AG09309 (cell line): ENCODE data around the gene RPS6KA2.

Experiments
- DNase-seq: peaks from one replicate; pipeline ENCODE4 v3.0.0-alpha.2; 2010; ENCODE audit warnings: low read depth
- H3K4me3 ChIP-seq: 2 replicates; pipeline ENCODE4 v1.5.1; 2011; ENCODE audit warnings: mild to moderate bottlenecking, low read depth, low read length, moderate library complexity; ENCODE audit not compliant: control insufficient read depth
- CTCF ChIP-seq: IDR thresholded peaks from 2 replicates; pipeline ENCODE4 v1.5.1; 2011; ENCODE audit warnings: mild to moderate bottlenecking, low read depth, low read length, inconsistent platforms; ENCODE audit not compliant: insufficient read depth, control insufficient read depth; ENCODE audit errors: missing control alignments

Gene RPS6KA2

DNA sequence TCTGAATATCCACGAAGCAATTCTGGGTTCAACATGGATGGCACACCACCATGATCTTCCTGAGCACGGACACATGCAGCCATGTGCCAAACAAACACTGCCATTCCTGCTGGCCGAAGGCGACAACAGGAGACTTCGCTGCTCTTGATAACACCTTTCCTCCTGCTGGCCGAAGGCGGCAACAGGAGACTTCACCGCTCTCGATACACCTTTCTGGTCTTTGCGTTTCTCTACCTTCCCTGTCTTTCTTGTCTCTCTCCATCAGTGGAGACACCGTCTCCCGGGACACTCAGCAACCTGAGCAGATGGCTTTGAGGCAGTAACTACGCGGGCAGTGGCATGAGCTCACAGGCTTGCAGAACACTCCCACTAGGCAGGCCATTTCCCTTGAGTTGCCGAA is 189.4 kb downstream of the RPS6KA2 start:
- no peak for DNase-seq
- no peak for TF ChIP-seq CTCF

DNA sequence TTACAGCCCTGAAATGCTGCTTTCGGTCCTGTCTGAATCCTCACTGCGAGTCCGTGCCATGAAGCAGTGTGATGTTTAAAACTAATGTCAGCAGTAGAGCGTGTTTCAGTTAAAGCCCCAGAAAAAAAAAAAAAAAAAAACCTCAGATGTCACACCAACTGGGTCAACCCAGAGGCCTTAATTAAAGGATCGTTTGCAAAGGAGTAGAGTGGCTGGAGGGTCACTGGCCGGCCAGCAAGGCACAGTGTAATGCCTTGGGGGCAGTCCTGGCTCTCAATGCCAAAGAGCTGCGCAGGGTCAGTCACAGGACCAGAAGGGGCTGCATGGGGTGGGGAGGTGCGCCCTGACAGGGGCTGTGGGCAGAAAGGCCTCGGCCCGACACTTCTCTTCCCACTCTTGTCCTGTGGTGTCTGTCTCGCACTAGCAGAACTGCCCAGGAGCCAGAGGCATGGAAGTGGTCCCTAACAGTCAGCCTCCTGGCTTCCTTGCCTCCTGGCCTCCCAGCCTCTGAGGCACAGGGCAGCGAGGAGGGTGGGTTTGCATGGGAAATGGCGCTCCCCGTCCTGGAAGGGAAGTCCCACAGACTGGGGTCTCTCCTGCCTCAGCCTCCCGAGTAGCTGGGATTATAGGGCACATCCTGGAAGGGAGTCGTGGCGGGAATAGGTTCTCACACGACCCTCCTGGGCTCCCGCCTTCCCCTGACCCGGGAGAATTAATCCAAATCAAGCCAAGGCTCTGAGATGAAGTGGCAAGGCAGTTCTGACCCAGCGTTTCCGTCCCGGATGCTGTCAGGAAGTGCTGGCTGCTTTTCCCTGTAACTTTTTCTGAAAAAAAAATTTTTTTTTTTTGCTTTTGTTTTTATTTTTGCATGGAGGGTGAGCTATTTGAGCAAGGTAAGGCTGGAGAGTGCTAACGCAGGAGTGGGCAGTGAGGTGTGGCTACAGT is 190.6 kb downstream of the RPS6KA2 start:
- TF ChIP-seq CTCF: no peak
- no peak for DNase-seq

More for the DNA sequence above, 189.4 kb downstream of the RPS6KA2 start:
- no peak overlapping the region for H3K4me3 ChIP-seq

GRCh38 chr6:166435574-166435973 is 191.5 kb downstream of the RPS6KA2 start:
- DNase-seq: no peak
- H3K4me3 ChIP-seq: no peak overlapping the region

More for the DNA sequence above, 190.6 kb downstream of the RPS6KA2 start:
- H3K4me3 ChIP-seq: no peak overlapping the region

DNA sequence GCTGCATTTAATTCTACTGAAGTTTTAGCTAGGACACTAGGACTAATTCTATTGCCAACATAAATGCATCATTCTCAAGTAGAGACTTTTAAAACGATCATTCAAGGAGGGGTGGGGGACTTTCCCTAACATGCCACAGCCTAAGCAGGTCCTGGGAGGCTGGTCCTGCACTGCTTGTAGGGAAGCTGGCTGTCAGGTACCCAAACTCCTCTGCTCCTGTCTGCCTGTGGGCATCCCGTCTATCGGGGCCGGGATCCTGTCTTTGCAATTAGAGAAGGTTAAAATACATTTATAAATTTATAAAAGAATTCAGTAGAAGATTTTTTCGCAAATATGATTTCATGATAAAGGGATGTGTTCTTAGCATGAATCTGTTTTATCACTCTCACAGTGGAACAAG is 192.7 kb downstream of the RPS6KA2 start:
- no peak overlapping the region for H3K4me3 ChIP-seq
- no peak for TF ChIP-seq CTCF
- no peak for DNase-seq

More at GRCh38 chr6:166435574-166435973, 191.5 kb downstream of the RPS6KA2 start:
- TF ChIP-seq CTCF: no peak

- H3K4me3 ChIP-seq: no peak overlapping the region
- no peak for DNase-seq
- no peak for TF ChIP-seq CTCF
Measured at GRCh38 chr6:166433096-166433495, 194.0 kb downstream of the RPS6KA2 start.

DNA sequence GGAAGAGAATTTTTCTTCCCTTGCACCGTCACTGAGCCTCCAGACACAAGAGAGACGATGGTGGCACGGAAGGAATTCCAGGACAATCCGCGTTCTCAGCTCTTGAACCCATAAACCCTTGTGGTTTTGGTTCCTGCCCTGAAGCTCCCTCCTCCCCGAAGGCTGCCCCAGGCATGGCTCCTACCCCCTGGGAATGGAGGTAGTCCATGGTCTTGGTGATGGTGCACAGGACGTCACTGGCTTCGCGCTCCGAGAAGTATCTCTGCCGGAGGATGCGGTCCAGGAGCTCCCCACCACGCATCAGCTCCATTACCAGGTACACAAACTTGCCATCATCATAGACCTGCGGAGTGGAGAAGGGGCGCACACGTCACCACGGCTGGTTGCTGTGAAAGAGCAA is 196.8 kb downstream of the RPS6KA2 start:
- no peak for DNase-seq
- TF ChIP-seq CTCF: no peak

More for the DNA sequence above, 196.8 kb downstream of the RPS6KA2 start:
- no peak overlapping the region for H3K4me3 ChIP-seq
